SKM-1 treated with dmso at 0.1 percent for 144 hours (cell line): ENCODE results near the gene PTH2R.

Source experiments
- DNase-seq: peaks from one replicate; lab custom pipeline; 2025; ENCODE audit not compliant: unreplicated experiment; lab: John Stamatoyannopoulos, UW

Gene PTH2R

DNA sequence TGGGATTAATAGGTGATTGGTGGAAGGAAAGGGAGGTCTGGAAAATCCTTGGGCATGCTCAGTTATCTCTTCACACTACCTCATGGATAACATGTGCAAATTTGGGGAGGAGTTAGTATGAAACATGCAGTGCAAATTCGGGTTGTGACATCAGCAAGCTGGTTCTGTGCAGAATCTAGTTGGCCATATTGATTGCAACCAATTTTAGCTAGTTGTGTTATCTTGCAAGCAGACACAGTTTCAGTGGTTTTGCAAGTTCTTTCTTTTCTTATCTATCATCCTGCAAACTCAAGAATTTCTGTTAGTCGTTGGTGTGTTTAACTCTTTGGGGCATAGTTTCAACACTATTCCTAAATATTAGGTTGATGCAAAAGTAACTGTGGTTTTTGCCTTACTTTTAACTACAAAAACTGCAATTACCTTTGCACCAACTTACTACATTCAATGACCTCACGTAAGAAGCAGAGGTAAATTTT, 135.4 kb downstream of the PTH2R start:
- DNase-seq: no peak

GRCh38 chr2:208542465-208543041, 136.0 kb downstream of the PTH2R start:
- DNase-seq: no peak
